ENCODE measurements around the gene NCAM1.

DNA sequence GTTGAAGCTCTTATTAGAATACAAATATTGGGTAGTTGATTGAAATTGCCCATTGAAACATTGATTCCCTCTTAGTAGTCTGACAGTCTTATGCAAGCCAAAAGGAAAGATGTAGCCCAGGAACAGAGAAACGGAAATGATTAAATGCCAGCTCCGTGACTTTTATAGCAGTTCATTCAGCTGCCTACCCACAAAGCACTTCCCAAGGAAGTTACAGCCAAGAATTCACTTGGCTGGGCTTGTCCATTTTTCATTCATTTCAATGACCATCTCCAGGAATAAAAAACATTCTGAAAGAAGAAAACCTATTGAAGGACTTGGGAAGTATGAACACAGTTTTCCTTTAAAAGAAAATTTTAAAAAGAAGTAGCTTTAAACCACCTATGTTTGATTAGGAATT lies 62.0 kb downstream of the NCAM1 start:
- TF ChIP-seq, protein P1, sequence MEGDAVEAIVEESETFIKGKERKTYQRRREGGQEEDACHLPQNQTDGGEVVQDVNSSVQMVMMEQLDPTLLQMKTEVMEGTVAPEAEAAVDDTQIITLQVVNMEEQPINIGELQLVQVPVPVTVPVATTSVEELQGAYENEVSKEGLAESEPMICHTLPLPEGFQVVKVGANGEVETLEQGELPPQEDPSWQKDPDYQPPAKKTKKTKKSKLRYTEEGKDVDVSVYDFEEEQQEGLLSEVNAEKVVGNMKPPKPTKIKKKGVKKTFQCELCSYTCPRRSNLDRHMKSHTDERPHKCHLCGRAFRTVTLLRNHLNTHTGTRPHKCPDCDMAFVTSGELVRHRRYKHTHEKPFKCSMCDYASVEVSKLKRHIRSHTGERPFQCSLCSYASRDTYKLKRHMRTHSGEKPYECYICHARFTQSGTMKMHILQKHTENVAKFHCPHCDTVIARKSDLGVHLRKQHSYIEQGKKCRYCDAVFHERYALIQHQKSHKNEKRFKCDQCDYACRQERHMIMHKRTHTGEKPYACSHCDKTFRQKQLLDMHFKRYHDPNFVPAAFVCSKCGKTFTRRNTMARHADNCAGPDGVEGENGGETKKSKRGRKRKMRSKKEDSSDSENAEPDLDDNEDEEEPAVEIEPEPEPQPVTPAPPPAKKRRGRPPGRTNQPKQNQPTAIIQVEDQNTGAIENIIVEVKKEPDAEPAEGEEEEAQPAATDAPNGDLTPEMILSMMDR (IDR thresholded peaks at IDR 0.05): no peak
- TF ChIP-seq POLR2AphosphoS5 (IDR thresholded peaks at IDR 0.05): no peak

Data from upper lobe of left lung (tissue), 4 donors.